Testis (tissue), 3 donors: Measurements from ENCODE around the gene ASTN1. TPM values are rescaled to one million over a fixed set of nuclear protein-coding genes. Genes with fewer than 3 reads are reported as not detected.

ENCODE experiments used
- DNase-seq: peaks from one replicate; pipeline ENCODE4 v3.0.0-alpha.2; 2019
- H3K27ac ChIP-seq, 2 donors: fragments of 200-600 bp; sonication (generic); one replicate each; pipeline ENCODE4 v1.5.1; 2019
- H3K27me3 ChIP-seq: fragments of 200-600 bp; sonication (generic); one replicate; pipeline ENCODE4 v1.5.1; 2019
- H3K36me3 ChIP-seq: fragments of 200-600 bp; sonication (generic); one replicate; pipeline ENCODE4 v1.5.1; 2017; ENCODE audit warnings: low read depth; ENCODE audit errors: missing control alignments
- H3K4me1 ChIP-seq: fragments of 200-600 bp; sonication (generic); one replicate; pipeline ENCODE4 v1.5.1; 2019
- H3K4me3 ChIP-seq, 2 donors: fragments of 200-600 bp; sonication (generic); one replicate each; pipeline ENCODE4 v1.5.1; 2017 to 2019
- H3K9me3 ChIP-seq: fragments of 200-600 bp; sonication (generic); one replicate; pipeline ENCODE4 v1.5.1; 2017
- POLR2A ChIP-seq: fragments of 450-650 bp; IDR thresholded peaks from one replicate; pipeline ENCODE4 v1.6.1; 2017; ENCODE audit warnings: antibody characterized with exemption, mild to moderate bottlenecking, moderate library complexity
- WGBS, 2 donors: methylation state at CpG; one replicate each; pipeline ENCODE4 v1.1.5; 2018; 5-methylcytosine and 5-hydroxymethylcytosine counted together
- intact Hi-C: fragments of 100-400 bp; cut with DNase I; formaldehyde crosslinking; loops from one replicate; pipeline ENCODE4 v1.15.1; 2023; ENCODE audit warnings: low total_unique reads
- polyA plus RNA-seq: library from polyadenylated mRNA; stranded (reverse); fragments of 350-450 nt; fragmentation: Illumina TruSeq; extraction: RNeasy Lipid Tissue Mini Kit (QIAGEN cat#74804); gene quantifications from one replicate; pipeline ENCODE4 v1.2.3, GENCODE V29; 2014; ENCODE audit warnings: low read depth, low replicate concordance; ENCODE audit not compliant: insufficient read depth
- total RNA-seq, 2 donors: library from RNA; depleted of rRNA; stranded (reverse); fragments of >200 nt; gene quantifications; one replicate each; pipeline ENCODE4 v1.2.3, GENCODE V29; 2016
- TF ChIP-seq, protein P1 (sequence below), 3 experiments: fragments of 450-650 bp in 2 of 3; fragments of 200-600 bp in 1 of 3; sonication (generic) in 1 of 3; IDR thresholded peaks; one replicate each; pipeline ENCODE4 v1.5.1; 2016 to 2019; ENCODE audit warnings: antibody characterized with exemption in 3 of 3, mild to moderate bottlenecking in 2 of 3, moderate library complexity in 1 of 3

ASTN1 gene
- total and polyA plus RNA-seq, 3 donors from 2014 or later, result 1.2 to 2.7 (median 2.1) TPM

DNA sequence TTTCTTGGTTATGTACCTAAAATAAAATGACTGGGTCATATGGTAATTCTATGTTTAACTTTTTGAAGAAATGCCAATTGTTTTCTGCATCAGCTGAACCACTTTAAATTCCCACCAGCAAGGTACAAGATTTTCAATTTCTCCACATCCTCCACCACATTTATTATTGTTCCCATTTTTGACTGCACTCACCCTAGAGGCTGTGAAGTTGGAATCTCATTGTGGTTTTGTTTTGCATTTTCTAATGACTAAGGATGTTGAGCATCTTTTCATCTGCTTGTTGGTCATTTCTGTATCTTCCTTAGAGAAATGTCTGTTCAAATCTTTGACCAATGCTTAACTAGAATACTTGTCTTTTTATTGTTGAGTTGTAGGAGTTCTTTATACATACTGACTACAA, 72.5 kb downstream of the ASTN1 start:
- DNase-seq, result no peak
- Histone ChIP-seq H3K9me3 (no peaks in the 10 kb centered on the region), H3K36me3 (no peaks in the 10 kb centered on the region), H3K4me3 (no peak overlapping the region), H3K27ac (no peak overlapping the region), H3K4me1 (no peaks in the 10 kb centered on the region), H3K27me3 (no peaks in the 10 kb centered on the region)
- intact Hi-C loops, result no loop called here
- TF ChIP-seq, protein P1, sequence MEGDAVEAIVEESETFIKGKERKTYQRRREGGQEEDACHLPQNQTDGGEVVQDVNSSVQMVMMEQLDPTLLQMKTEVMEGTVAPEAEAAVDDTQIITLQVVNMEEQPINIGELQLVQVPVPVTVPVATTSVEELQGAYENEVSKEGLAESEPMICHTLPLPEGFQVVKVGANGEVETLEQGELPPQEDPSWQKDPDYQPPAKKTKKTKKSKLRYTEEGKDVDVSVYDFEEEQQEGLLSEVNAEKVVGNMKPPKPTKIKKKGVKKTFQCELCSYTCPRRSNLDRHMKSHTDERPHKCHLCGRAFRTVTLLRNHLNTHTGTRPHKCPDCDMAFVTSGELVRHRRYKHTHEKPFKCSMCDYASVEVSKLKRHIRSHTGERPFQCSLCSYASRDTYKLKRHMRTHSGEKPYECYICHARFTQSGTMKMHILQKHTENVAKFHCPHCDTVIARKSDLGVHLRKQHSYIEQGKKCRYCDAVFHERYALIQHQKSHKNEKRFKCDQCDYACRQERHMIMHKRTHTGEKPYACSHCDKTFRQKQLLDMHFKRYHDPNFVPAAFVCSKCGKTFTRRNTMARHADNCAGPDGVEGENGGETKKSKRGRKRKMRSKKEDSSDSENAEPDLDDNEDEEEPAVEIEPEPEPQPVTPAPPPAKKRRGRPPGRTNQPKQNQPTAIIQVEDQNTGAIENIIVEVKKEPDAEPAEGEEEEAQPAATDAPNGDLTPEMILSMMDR (IDR thresholded peaks at IDR 0.05), result no peak

DNA sequence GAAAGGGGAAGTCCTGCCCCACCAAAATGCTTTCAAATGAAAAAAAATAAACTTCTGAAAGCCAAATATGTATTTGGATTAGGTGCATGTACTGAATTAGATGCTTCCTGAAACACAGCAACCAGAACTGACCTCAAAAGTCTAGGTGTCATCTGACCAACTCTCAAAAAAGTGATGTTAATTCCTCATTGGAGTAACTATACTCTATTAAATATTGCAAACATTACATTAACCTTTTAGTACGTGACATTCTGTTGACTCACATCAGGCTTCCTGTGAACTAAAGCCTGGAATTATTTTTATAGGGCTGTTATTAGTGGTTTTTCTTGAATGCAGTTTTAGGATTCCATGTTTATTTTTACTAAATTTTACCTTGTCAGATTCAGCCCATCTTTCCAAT, 73.5 kb downstream of the ASTN1 start:
- no peak for DNase-seq
- H3K36me3 ChIP-seq, result no peaks in the 10 kb centered on the region
- no peaks in the 10 kb centered on the region for H3K4me1 ChIP-seq
- intact Hi-C loops, result no loop called here
- WGBS, 2 donors, result 91 to 100% methylated on average over 1 of the region's 1 CpG
- TF ChIP-seq, protein P1 (IDR thresholded peaks at IDR 0.05), result no peak
- TF ChIP-seq POLR2A, result no peak
- no peak overlapping the region for H3K4me3 ChIP-seq
- no peak overlapping the region for H3K27ac ChIP-seq
- no peaks in the 10 kb centered on the region for H3K9me3 ChIP-seq
- H3K27me3 ChIP-seq, result no peaks in the 10 kb centered on the region

DNA sequence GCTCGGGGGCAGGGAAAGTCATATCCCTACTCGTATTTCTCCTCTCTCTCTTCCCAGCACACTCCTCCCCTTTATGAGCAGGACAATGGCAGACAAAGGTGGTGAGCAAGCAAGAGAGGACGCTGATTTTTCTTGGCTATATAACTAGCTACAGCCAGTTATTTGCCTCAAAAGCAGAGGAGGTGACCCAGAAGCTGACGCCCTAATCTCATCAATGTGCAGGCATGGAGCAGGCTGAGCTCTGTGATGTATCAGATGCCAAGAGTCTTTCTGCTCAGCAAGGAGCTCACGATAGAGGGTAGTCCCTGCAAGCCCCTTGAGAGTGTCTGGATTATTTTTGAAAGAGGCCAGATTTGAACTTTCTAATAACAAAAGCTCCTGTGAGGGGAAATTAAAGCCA, 75.5 kb downstream of the ASTN1 start:
- intact Hi-C loops, result no loop called here
- H3K27me3 ChIP-seq, result no peaks in the 10 kb centered on the region
- no peak for TF ChIP-seq POLR2A
- TF ChIP-seq, protein P1 (IDR thresholded peaks at IDR 0.05), result no peak
- H3K36me3 ChIP-seq, result no peaks in the 10 kb centered on the region
- no peak for DNase-seq
- WGBS, 2 donors, result 79% methylated on average over 5 of the region's 5 CpGs
- H3K9me3 ChIP-seq, result no peaks in the 10 kb centered on the region
- no peaks in the 10 kb centered on the region for H3K4me1 ChIP-seq
- no peak overlapping the region for H3K4me3 ChIP-seq
- no peak overlapping the region for H3K27ac ChIP-seq

DNA sequence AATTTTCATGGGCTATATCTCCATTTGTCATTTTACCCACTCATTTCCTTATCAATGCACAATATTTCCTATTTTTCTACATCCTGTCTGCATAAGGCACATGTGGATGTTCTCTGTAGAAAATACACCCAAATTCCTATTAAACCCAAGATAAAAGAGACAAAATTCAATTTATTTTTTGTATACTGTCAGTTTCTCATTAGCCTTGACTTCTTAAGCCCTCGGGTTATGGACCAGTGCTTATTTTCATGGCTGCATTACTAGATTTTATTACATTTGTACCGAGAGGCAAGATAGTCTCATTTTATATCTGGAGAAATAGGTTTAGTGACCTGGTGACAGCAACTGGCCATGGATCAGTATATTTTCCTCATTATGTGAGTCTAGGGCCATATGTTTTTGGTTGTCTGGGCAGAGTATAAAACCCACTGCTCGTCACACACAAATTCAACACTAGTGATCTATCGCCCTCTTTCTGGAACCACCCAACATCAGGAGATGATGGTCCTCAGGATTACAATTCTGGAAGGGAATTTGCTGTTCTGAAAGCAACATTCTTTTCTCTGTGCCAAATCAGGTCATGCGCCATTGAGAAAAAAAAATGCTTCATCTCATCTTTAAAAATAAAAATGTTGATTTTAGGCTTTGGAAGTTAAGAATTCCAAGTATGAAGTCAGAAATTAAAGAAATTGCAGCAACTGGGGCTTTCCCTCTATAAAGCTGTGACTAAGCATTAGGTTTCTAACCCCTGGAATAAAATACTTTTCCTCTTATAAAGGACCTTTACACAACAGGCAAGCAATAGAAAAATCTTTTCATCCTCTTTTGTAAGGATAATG, 81.4 kb downstream of the ASTN1 start:
- no peaks in the 10 kb centered on the region for H3K4me1 ChIP-seq
- WGBS, 2 donors, result 65 to 74% methylated on average over 5 of the region's 5 CpGs
- intact Hi-C loops, result no loop called here
- H3K4me3 ChIP-seq, result no peak overlapping the region
- DNase-seq, result no peak
- no peaks in the 10 kb centered on the region for H3K9me3 ChIP-seq
- H3K36me3 ChIP-seq, result no peaks in the 10 kb centered on the region
- H3K27me3 ChIP-seq, result no peaks in the 10 kb centered on the region
- TF ChIP-seq, protein P1 (IDR thresholded peaks at IDR 0.05), result no peak
- TF ChIP-seq POLR2A, result no peak
- no peak overlapping the region for H3K27ac ChIP-seq

DNA sequence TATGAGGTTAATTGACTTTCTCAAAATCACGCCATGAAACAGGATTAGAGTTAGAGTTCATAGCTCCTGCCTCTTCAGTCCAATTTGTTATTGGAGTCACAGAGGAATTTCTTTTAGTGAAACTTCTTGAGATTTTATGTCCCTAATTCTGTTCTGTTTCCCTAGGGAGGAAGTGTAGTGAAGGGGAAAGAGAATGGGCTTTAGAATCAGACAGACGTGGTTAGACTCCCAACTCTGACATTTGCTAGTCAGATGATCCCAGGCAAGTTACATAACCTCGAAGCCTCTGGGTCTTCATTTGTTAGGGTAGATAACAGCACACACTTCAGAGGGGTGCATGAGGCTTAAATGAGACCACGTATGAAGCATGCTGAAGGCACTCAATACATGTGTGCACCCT, 83.9 kb downstream of the ASTN1 start:
- Histone ChIP-seq H3K27me3 (no peaks in the 10 kb centered on the region), H3K36me3 (no peaks in the 10 kb centered on the region), H3K4me3 (no peak overlapping the region), H3K9me3 (no peaks in the 10 kb centered on the region), H3K27ac (no peak overlapping the region), H3K4me1 (no peaks in the 10 kb centered on the region)
- DNase-seq, result no peak
- no peak for TF ChIP-seq POLR2A
- TF ChIP-seq, protein P1 (IDR thresholded peaks at IDR 0.05), result no peak
- intact Hi-C loops, result no loop called here
- 82 to 88% methylated on average over 4 of the region's 4 CpGs for WGBS, 2 donors
